SJCRH30 (cell line): ENCODE measurements around the gene AFF2. TPM values are rescaled to one million over a fixed set of nuclear protein-coding genes. Genes with fewer than 3 reads are reported as not detected.

Experiments
- DNase-seq, 2 experiments: peaks; one replicate each; pipeline ENCODE4 v3.0.0-alpha.2; 2015 to 2020
- H3K27ac ChIP-seq: fragments of 250-450 bp; sonication (Bioruptor Pico); 2 replicates; pipeline ENCODE4 v1.5.1; 2020; ENCODE audit warnings: mild to moderate bottlenecking, moderate library complexity
- H3K27me3 ChIP-seq: fragments of 250-450 bp; sonication (Bioruptor Pico); 2 replicates; pipeline ENCODE4 v1.5.1; 2020; ENCODE audit warnings: mild to moderate bottlenecking, moderate library complexity
- H3K36me3 ChIP-seq: fragments of 250-450 bp; sonication (Bioruptor Pico); 2 replicates; pipeline ENCODE4 v1.5.1; 2020; ENCODE audit warnings: mild to moderate bottlenecking, moderate library complexity
- H3K4me1 ChIP-seq: fragments of 250-450 bp; sonication (Bioruptor Pico); 2 replicates; pipeline ENCODE4 v1.5.1; 2020; ENCODE audit warnings: mild to moderate bottlenecking, moderate library complexity
- H3K4me3 ChIP-seq: fragments of 250-450 bp; sonication (Bioruptor Pico); 2 replicates; pipeline ENCODE4 v1.5.1; 2020; ENCODE audit warnings: mild to moderate bottlenecking, moderate library complexity
- H3K9me3 ChIP-seq: fragments of 250-450 bp; sonication (Bioruptor Pico); replicated peaks from 2 replicates; pipeline ENCODE4 v1.5.1; 2020; ENCODE audit warnings: mild to moderate bottlenecking, moderate library complexity
- total RNA-seq: library from RNA; depleted of rRNA; stranded (reverse); fragments of >200 nt; shearing (Covaris generic); gene quantifications from 2 replicates; pipeline ENCODE4 v1.2.3, GENCODE V29; 2014

Gene AFF2
- total RNA-seq, 1 experiment from 2014 or later = 0.06 TPM

DNA sequence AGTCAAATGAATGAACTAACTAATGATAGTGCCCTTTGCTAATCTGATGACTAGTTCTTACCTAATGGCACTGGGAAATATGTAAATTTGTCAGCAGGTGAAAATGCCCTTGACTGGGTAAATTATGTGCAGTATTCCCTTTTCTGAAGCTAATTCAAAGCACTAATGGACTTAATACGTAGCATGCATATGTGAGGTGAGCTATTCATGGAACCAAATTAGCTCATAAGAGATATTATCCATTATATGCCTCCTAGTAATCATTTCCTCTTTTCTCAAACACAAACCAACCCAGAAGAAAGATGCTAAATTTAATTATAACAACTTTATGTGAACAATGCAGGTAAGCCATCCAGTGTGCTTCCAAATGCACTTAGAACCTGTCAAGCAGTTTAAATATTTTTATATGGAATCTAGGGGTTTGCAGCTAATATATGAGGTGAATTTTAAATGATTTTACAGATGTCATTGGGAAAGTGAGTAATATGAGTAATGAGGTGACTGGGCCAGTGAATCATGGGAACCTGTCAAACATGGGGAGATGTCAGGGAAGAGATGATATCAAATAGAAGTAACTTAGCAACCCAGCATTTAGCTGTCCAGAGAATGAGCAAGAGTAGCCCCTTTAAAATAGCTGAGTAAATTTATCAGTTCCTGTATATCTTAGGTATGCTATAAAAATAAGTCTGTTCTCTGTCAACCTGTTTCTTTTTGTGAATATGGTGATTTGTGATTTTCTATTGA is 315.0 kb downstream of the AFF2 start:
- no peaks in the 10 kb centered on the region for H3K9me3 ChIP-seq
- H3K4me1 ChIP-seq = no peaks in the 10 kb centered on the region
- no peak for DNase-seq
- H3K27ac ChIP-seq = no peak overlapping the region
- no peak overlapping the region for H3K4me3 ChIP-seq
- no peaks in the 10 kb centered on the region for H3K36me3 ChIP-seq
- H3K27me3 ChIP-seq = no peaks in the 10 kb centered on the region

DNA sequence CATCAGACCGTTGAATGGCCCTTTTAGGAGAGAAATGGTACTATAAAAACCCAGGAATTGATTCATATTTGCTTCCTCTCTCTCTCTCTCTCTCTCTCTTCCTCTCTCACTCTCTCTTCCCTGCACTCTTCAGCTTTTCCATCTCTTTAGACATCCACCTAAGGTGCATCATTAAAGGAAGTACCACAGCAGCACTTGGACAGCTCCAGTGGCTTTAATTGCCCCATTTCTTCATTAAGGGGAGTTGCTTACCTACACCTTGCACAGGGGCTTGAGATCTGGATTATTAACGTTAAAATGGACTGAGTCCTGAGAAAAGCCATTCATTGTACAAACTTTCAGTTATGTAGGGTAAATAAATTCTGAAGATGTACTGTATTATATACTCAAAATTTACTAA is 323.6 kb downstream of the AFF2 start:
- Histone ChIP-seq H3K9me3 (no peaks in the 10 kb centered on the region), H3K4me3 (no peak overlapping the region), H3K36me3 (no peaks in the 10 kb centered on the region), H3K27me3 (no peaks in the 10 kb centered on the region), H3K27ac (no peak overlapping the region), H3K4me1 (no peaks in the 10 kb centered on the region)
- DNase-seq = no peak

GRCh38 chrX:148825696-148826095 is 325.3 kb downstream of the AFF2 start:
- Histone ChIP-seq H3K4me1 (no peaks in the 10 kb centered on the region), H3K27ac (no peak overlapping the region), H3K36me3 (no peaks in the 10 kb centered on the region), H3K9me3 (no peaks in the 10 kb centered on the region), H3K4me3 (no peak overlapping the region), H3K27me3 (no peaks in the 10 kb centered on the region)
- no peak for DNase-seq

- H3K27me3 ChIP-seq = no peaks in the 10 kb centered on the region
- H3K36me3 ChIP-seq = no peaks in the 10 kb centered on the region
- no peaks in the 10 kb centered on the region for H3K9me3 ChIP-seq
- H3K4me1 ChIP-seq = no peaks in the 10 kb centered on the region
- no peak for DNase-seq
- H3K4me3 ChIP-seq = no peak overlapping the region
- no peak overlapping the region for H3K27ac ChIP-seq
Observed at GRCh38 chrX:148836741-148837140, 336.3 kb downstream of the AFF2 start.

DNA sequence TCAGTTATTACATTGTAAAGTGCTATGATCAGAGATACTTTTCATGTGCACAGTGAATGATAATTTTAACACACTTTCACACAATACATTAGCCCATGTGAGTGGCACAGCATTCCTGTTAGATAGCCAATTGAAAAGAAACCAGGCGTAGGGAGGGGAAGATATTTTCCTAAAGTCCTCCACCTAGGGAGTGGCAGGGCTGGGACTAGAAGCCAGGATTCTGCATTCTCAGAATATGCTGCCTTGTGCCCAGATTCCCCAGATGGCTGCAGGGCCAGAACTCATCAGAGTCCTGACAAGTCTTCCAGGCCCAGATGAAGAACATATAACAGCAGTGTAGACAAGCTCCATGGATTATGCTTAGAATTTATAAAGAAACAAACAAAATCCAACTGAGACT is 350.2 kb downstream of the AFF2 start:
- no peaks in the 10 kb centered on the region for H3K36me3 ChIP-seq
- no peaks in the 10 kb centered on the region for H3K27me3 ChIP-seq
- no peaks in the 10 kb centered on the region for H3K4me1 ChIP-seq
- no peaks in the 10 kb centered on the region for H3K9me3 ChIP-seq
- DNase-seq = no peak
- no peak overlapping the region for H3K27ac ChIP-seq
- no peak overlapping the region for H3K4me3 ChIP-seq

DNA sequence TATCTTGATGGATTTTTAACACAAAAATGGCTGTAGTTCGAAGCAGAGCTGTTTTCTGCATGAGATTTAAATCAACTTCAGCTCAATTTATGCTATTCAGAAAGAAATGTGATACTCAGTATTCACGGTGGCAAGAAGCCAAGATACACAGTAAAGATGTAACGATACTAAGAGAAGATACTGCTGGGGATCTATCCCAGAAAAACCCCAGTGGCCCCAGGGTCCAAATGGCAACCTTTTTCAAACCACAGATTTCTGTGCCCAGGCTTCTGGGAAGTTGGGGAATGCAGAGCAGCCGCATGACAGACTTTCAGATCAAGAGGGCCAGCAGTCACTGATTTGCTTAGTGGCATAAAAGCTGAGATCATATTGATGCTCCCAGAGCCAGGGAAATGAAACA is 353.9 kb downstream of the AFF2 start:
- H3K4me3 ChIP-seq = no peak overlapping the region
- H3K27me3 ChIP-seq = no peaks in the 10 kb centered on the region
- no peak overlapping the region for H3K27ac ChIP-seq
- peak; percentile 3 to 23 for DNase-seq
- H3K4me1 ChIP-seq = no peaks in the 10 kb centered on the region
- H3K9me3 ChIP-seq = no peaks in the 10 kb centered on the region
- no peaks in the 10 kb centered on the region for H3K36me3 ChIP-seq

GRCh38 chrX:148856505-148856904 is 356.1 kb downstream of the AFF2 start:
- no peaks in the 10 kb centered on the region for H3K9me3 ChIP-seq
- no peak overlapping the region for H3K27ac ChIP-seq
- no peaks in the 10 kb centered on the region for H3K27me3 ChIP-seq
- no peak for DNase-seq
- no peaks in the 10 kb centered on the region for H3K4me1 ChIP-seq
- H3K36me3 ChIP-seq = no peaks in the 10 kb centered on the region
- no peak overlapping the region for H3K4me3 ChIP-seq

DNA sequence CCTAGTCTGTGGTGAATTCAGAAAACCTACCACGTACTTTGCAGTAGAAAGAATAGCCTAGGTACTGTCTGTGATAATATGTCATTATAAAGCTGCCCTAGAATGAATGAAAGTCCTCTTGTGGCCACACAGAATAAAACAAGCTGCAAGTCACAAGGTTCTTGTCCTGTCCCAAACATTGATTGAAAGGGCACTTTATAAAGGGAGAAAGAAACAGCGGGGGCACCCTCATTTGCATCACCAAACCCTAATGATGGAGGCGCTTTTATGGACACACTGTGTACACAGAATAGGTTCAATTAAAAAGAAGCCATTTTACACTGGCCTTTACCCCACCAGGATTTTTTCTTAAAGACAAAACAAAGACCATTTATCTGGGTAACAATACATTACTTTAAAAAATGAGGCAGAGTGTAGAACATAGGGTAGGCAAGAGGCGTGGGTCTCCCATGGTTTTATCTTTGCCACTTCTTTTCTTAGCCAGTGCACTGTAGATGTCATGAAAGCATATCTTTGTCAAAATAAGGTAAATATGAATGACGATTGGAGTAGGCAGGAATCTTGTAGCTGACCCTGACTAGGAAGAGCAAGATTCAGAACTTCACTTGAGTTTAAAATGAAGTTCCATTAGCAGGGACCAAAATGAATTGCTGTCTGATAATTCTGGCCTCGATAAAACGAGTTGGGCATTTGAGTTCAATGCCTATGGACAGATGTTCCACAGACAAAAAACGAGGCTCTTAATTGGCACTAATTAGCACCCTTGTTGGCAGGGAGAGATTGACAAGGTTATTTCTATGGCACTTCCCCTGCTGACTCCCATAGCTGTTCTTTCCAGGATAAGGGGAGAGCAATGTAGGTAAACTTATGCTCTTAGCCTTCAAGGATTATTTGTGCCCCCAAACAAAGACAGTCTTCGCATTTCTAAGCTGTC is 365.1 kb downstream of the AFF2 start:
- Histone ChIP-seq H3K27me3 (no peaks in the 10 kb centered on the region), H3K27ac (no peak overlapping the region), H3K4me1 (no peaks in the 10 kb centered on the region), H3K9me3 (no peaks in the 10 kb centered on the region), H3K4me3 (no peak overlapping the region), H3K36me3 (no peaks in the 10 kb centered on the region)
- DNase-seq = no peak

GRCh38 chrX:148867596-148867995 is 367.2 kb downstream of the AFF2 start:
- no peak overlapping the region for H3K27ac ChIP-seq
- H3K4me3 ChIP-seq = no peak overlapping the region
- H3K4me1 ChIP-seq = no peaks in the 10 kb centered on the region
- no peaks in the 10 kb centered on the region for H3K9me3 ChIP-seq
- no peak for DNase-seq
- H3K36me3 ChIP-seq = no peaks in the 10 kb centered on the region
- H3K27me3 ChIP-seq = no peaks in the 10 kb centered on the region

GRCh38 chrX:148871422-148872160 is 371.2 kb downstream of the AFF2 start:
- DNase-seq = peak; percentile 3 to 4
- no peaks in the 10 kb centered on the region for H3K4me1 ChIP-seq
- no peaks in the 10 kb centered on the region for H3K36me3 ChIP-seq
- no peaks in the 10 kb centered on the region for H3K9me3 ChIP-seq
- H3K4me3 ChIP-seq = no peak overlapping the region
- H3K27ac ChIP-seq = no peak overlapping the region
- no peaks in the 10 kb centered on the region for H3K27me3 ChIP-seq

DNA sequence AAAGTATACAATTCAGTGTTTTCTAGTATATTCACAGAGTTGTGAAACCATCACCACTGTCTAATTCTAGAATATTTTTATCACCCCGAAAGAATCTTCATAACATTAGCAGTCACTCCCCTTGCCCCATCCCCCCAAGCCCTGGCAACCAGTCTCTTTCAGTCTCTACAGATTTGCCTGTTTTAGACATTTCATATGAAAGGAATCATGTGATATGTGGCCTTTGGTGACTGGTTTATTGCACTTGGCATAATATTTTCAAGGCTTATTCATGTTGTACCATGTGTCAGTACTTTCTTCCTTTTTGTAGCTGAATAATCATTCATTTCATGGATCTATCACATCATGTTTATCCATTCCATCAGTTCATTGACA is 371.7 kb downstream of the AFF2 start:
- Histone ChIP-seq H3K36me3 (no peaks in the 10 kb centered on the region), H3K4me1 (no peaks in the 10 kb centered on the region)
- no peak for DNase-seq

GRCh38 chrX:148872881-148873280 is 372.5 kb downstream of the AFF2 start:
- no peaks in the 10 kb centered on the region for H3K9me3 ChIP-seq
- H3K4me3 ChIP-seq = no peak overlapping the region
- no peaks in the 10 kb centered on the region for H3K4me1 ChIP-seq
- no peaks in the 10 kb centered on the region for H3K36me3 ChIP-seq
- no peaks in the 10 kb centered on the region for H3K27me3 ChIP-seq
- no peak overlapping the region for H3K27ac ChIP-seq
- no peak for DNase-seq

More for the DNA sequence above, 371.7 kb downstream of the AFF2 start:
- H3K9me3 ChIP-seq = no peaks in the 10 kb centered on the region
- H3K27ac ChIP-seq = no peak overlapping the region
- no peaks in the 10 kb centered on the region for H3K27me3 ChIP-seq
- H3K4me3 ChIP-seq = no peak overlapping the region

DNA sequence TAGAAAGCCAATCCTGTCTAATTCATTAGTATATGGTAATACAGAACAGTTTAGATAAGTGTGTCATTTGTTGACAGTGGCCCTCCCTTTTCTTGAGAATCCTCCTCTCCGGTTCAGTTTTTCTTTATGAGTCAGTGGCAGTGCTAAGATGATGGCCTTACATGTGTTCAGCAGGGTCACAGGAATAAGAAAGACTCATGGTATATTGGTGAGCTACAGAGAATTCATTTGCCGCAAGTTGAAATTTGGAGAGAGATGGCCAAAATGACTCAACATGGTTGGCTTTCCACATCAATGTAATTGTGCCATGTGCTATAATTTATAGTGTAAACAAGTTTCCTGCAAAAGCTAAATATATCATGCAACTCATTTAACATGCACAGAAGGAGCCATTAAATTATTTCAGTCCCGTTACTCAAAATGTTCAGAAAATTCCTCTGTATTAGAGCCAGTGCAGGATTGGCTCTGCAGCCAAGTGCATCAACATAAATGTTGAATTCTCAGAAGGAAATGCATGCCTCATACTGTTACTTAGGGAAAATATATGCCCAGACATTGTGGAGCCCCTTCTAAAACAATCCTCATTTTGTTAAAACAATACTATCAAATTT is 374.3 kb downstream of the AFF2 start:
- DNase-seq = no peak

GRCh38 chrX:148878371-148878770 is 378.0 kb downstream of the AFF2 start:
- DNase-seq = no peak

More for the DNA sequence above, 374.3 kb downstream of the AFF2 start:
- Histone ChIP-seq H3K27me3 (no peaks in the 10 kb centered on the region), H3K36me3 (no peaks in the 10 kb centered on the region), H3K4me1 (no peaks in the 10 kb centered on the region), H3K4me3 (no peak overlapping the region), H3K27ac (no peak overlapping the region), H3K9me3 (no peaks in the 10 kb centered on the region)

More at GRCh38 chrX:148878371-148878770, 378.0 kb downstream of the AFF2 start:
- Histone ChIP-seq H3K9me3 (no peaks in the 10 kb centered on the region), H3K27ac (no peak overlapping the region), H3K27me3 (no peaks in the 10 kb centered on the region), H3K4me1 (no peaks in the 10 kb centered on the region), H3K36me3 (no peaks in the 10 kb centered on the region), H3K4me3 (no peak overlapping the region)
